Liver (tissue), 10 donors: Measurements from ENCODE around the gene FRMD5. TPM values are rescaled to one million over a fixed set of nuclear protein-coding genes. Genes with fewer than 3 reads are reported as not detected.

ENCODE experiments used
- DNase-seq: peaks from one replicate; pipeline ENCODE4 v3.0.0-alpha.2; 2017; ENCODE audit warnings: low spot score
- H3K27ac ChIP-seq, 2 donors: one replicate each; pipeline ENCODE4 v1.7.0; 2013; ENCODE audit warnings: inconsistent platforms in 2 of 2, low read length in 2 of 2, control low read depth in 1 of 2, low read depth in 1 of 2, mild to moderate bottlenecking in 1 of 2
- H3K27me3 ChIP-seq, 4 donors: one replicate each; pipeline versions ENCODE4 v1.6.1 to v1.7.0; 2013; ENCODE audit warnings: low read length in 3 of 4, inconsistent platforms in 1 of 4, mild to moderate bottlenecking in 1 of 4, moderate library complexity in 1 of 4; ENCODE audit not compliant: control insufficient read depth in 4 of 4, insufficient read depth in 4 of 4
- H3K36me3 ChIP-seq, 4 donors: one replicate each; pipeline versions ENCODE4 v1.6.1 to v1.7.0; 2013; ENCODE audit warnings: low read length in 3 of 4, mild to moderate bottlenecking in 3 of 4, low read depth in 1 of 4, moderate library complexity in 1 of 4; ENCODE audit not compliant: control insufficient read depth in 4 of 4, insufficient read depth in 3 of 4
- H3K4me1 ChIP-seq, 4 donors: one replicate each; pipeline versions ENCODE4 v1.6.1 to v1.7.0; 2013; ENCODE audit warnings: low read length in 3 of 4, mild to moderate bottlenecking in 3 of 4, moderate library complexity in 1 of 4; ENCODE audit not compliant: control insufficient read depth in 4 of 4, insufficient read depth in 4 of 4
- H3K4me3 ChIP-seq, 3 donors: one replicate each; pipeline versions ENCODE4 v1.6.1 to v1.7.0; 2013; ENCODE audit warnings: low read length in 3 of 3, control low read depth in 1 of 3, low read depth in 1 of 3, mild to moderate bottlenecking in 1 of 3
- H3K9ac ChIP-seq, 2 donors: one replicate each; pipeline ENCODE4 v1.7.0; 2013; ENCODE audit warnings: low read length in 2 of 2, mild to moderate bottlenecking in 2 of 2, moderate library complexity in 2 of 2, control low read depth in 1 of 2, low read depth in 1 of 2
- H3K9me3 ChIP-seq, 4 donors: one replicate each; pipeline versions ENCODE4 v1.6.1 to v1.7.0; 2013; ENCODE audit warnings: low read length in 3 of 4; ENCODE audit not compliant: control insufficient read depth in 4 of 4
- FOXA1 ChIP-seq: IDR thresholded peaks from 2 replicates; pipeline ENCODE4 v1.6.1; 2016; ENCODE audit warnings: antibody characterized with exemption
- GABPA ChIP-seq, 2 donors: IDR thresholded peaks in 1 of 2; conservative IDR thresholded peaks in 1 of 2; 2 replicates each; pipeline ENCODE4 v1.6.1; 2016; ENCODE audit warnings: antibody characterized with exemption in 2 of 2, mild to moderate bottlenecking in 1 of 2, moderate library complexity in 1 of 2
- SP1 ChIP-seq: IDR thresholded peaks from 2 replicates; pipeline ENCODE4 v1.6.1; 2018; ENCODE audit warnings: antibody characterized with exemption, mild to moderate bottlenecking
- TAF1 ChIP-seq: conservative IDR thresholded peaks from 2 replicates; pipeline ENCODE4 v1.6.1; 2016; ENCODE audit warnings: antibody characterized with exemption, mild to moderate bottlenecking
- WGBS: extraction: QIAGEN DNeasy Blood & Tissue Kit; methylation state at CpG from one replicate; pipeline ENCODE4 v1.1.7; 2013; 5-methylcytosine and 5-hydroxymethylcytosine counted together
- polyA plus RNA-seq, 2 donors: library from polyadenylated mRNA; stranded (reverse) in 1 of 2; unstranded in 1 of 2; fragments of 200-250 nt in 1 of 2; fragments of >200 nt in 1 of 2; fragmentation: Nextera tagmentation in 1 of 2; extraction: Ambion mirVana in 1 of 2; gene quantifications; one replicate each; pipeline versions ENCODE4 v1.2.1 to v1.2.3, GENCODE V29; 2013 to 2015
- small RNA-seq: library from RNA; depleted of rRNA; stranded (forward); fragments of <200 nt; gene quantifications from one replicate; pipeline ENCODE3, GENCODE V24; 2014
- total RNA-seq, 2 donors: library from RNA; depleted of rRNA; stranded (reverse); fragments of >200 nt; gene quantifications; one replicate each; pipeline ENCODE4 v1.2.3, GENCODE V29; 2014
- donor health status: healthy.
- donor health status: healthy.
- donor health status: healthy.
- donor health status: healthy.
- donor health status: healthy.

The FRMD5 gene
- total and polyA plus RNA-seq, 4 donors, result 0.01 to 0.25 TPM; not detected in 2

DNA sequence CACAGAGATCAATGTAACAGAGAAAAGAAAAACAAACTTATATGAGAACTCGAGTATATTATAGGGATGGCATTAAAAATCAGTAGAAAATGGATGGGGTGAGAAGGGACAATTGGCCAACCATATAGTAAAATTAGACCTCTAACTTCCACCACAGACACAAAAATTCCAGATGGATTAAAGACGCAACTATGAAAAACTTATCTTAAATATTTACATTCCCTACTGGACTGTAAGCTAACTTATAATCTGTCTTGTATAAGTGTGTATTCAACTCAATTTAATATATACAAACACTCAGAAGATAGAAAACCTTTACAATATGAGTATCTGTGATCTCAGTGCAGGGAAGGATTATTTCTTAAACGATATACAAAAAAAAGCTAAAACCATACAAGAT, 373.6 kb downstream of the FRMD5 start:
- TF ChIP-seq TAF1 (no peak), GABPA (IDR thresholded peaks at IDR 0.05 in 1 of 2, conservative IDR thresholded peaks at IDR 0.05 in 1 of 2) (no peak), SP1 (no peak), FOXA1 (no peak)
- H3K9ac ChIP-seq, result no peak overlapping the region
- H3K27me3 ChIP-seq, result no peaks in the 10 kb centered on the region
- H3K4me1 ChIP-seq, result peaks cover 9 to 12% (median 11%) of the 10 kb centered on the region in 4 donors
- no peak for DNase-seq
- no peaks in the 10 kb centered on the region for H3K9me3 ChIP-seq
- no peak overlapping the region for H3K27ac ChIP-seq
- no peak overlapping the region for H3K4me3 ChIP-seq
- peaks cover 0 to 7% (median 3%) of the 10 kb centered on the region in 4 donors for H3K36me3 ChIP-seq
- 69% methylated on average over 3 of the region's 3 CpGs for WGBS

Small RNA genes within 50 kb of the gene (small RNA-seq; reads per million reads assigned to genes)
- not detected for gene RF00019

Other genes with a start within 250 kb of the FRMD5 start
- gene GOLM2, start 93.4 kb upstream of the FRMD5 start, total RNA-seq, result 10 to 100 TPM; 41.9 to 58.2 TPM
- 10 to 100 TPM; 20.5 to 23.5 TPM for gene GOLM2, start 93.4 kb upstream of the FRMD5 start, polyA plus RNA-seq
- gene CTDSPL2, start 232.4 kb upstream of the FRMD5 start, total RNA-seq, result 10 to 100 TPM; 34.6 to 41.5 TPM
- gene CTDSPL2, start 232.4 kb upstream of the FRMD5 start, polyA plus RNA-seq, result 1 to 10 TPM; 3.6 to 7.8 TPM